Measurements from ENCODE around the gene SLC2A11. TPM values are rescaled to one million over a fixed set of nuclear protein-coding genes. Genes with fewer than 3 reads are reported as not detected.
A peak's percentile ranks its signal among the peaks of the same experiment; 100 is the strongest.

Gene SLC2A11
- total RNA-seq, 4 donors from 2014 or later, result 8.3 to 16.0 (median 14.8) TPM

DNA sequence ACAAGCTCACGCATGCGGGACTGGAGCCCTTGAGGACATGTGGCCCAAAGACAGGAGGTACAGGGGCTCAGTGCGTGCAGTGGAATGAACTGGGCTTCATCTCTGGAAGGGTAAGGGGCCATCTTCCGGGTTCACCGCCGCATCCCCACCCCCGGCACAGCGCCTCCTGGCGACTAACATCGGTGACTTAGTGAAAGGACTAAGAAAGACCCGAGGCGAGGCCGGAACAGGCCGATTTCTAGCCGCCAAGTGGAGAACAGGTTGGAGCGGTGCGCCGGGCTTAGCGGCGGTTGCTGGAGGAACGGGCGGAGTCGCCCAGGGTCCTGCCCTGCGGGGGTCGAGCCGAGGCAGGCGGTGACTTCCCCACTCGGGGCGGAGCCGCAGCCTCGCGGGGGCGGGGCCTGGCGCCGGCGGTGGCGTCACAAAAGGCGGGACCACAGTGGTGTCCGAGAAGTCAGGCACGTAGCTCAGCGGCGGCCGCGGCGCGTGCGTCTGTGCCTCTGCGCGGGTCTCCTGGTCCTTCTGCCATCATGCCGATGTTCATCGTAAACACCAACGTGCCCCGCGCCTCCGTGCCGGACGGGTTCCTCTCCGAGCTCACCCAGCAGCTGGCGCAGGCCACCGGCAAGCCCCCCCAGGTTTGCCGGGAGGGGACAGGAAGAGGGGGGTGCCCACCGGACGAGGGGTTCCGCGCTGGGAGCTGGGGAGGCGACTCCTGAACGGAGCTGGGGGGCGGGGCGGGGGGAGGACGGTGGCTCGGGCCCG, 36.5 kb downstream of the SLC2A11 start, which contains the start of gene MIF:
TSS of gene MIF (plus strand) at position 439 of the 765 bp plus-strand sequence. CDS start at position 531, 92 bp downstream.
- H3K36me3 ChIP-seq, result peaks cover 0 to 20% (median 0%) of the 10 kb centered on the region in 3 donors
- peak within 1 kb of the TSS; percentile 93 to 97 (median 97) for H3K27ac ChIP-seq
- peak; percentile 93 to 98 (median 98) for DNase-seq
- H3K9me3 ChIP-seq, result no peaks in the 10 kb centered on the region
- peak; percentile 74 to 92 for TF ChIP-seq POLR2A (IDR thresholded peaks at IDR 0.05)
- TF ChIP-seq, protein P1, sequence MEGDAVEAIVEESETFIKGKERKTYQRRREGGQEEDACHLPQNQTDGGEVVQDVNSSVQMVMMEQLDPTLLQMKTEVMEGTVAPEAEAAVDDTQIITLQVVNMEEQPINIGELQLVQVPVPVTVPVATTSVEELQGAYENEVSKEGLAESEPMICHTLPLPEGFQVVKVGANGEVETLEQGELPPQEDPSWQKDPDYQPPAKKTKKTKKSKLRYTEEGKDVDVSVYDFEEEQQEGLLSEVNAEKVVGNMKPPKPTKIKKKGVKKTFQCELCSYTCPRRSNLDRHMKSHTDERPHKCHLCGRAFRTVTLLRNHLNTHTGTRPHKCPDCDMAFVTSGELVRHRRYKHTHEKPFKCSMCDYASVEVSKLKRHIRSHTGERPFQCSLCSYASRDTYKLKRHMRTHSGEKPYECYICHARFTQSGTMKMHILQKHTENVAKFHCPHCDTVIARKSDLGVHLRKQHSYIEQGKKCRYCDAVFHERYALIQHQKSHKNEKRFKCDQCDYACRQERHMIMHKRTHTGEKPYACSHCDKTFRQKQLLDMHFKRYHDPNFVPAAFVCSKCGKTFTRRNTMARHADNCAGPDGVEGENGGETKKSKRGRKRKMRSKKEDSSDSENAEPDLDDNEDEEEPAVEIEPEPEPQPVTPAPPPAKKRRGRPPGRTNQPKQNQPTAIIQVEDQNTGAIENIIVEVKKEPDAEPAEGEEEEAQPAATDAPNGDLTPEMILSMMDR (IDR thresholded peaks at IDR 0.05), result peak; percentile 63 to 95 (median 89)
- H3K4me3 ChIP-seq, result peak within 1 kb of the TSS; percentile 63 to 88 (median 76)
- peaks cover 4 to 17% (median 6%) of the 10 kb centered on the region in 4 donors for H3K4me1 ChIP-seq
- H3K27me3 ChIP-seq, result no peaks in the 10 kb centered on the region

DNA sequence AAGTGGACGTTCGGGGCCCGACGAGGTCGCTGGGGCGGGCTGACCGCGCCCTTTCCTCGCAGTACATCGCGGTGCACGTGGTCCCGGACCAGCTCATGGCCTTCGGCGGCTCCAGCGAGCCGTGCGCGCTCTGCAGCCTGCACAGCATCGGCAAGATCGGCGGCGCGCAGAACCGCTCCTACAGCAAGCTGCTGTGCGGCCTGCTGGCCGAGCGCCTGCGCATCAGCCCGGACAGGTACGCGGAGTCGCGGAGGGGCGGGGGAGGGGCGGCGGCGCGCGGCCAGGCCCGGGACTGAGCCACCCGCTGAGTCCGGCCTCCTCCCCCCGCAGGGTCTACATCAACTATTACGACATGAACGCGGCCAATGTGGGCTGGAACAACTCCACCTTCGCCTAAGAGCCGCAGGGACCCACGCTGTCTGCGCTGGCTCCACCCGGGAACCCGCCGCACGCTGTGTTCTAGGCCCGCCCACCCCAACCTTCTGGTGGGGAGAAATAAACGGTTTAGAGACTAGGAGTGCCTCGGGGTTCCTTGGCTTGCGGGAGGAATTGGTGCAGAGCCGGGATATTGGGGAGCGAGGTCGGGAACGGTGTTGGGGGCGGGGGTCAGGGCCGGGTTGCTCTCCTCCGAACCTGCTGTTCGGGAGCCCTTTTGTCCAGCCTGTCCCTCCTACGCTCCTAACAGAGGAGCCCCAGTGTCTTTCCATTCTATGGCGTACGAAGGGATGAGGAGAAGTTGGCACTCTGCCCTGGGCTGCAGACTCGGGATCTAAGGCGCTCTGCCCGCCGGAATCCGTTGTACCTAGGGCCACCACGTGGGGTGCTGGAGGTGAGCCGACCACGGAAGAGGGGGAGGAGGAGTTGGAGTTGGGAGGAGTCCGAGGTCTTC, 37.3 kb downstream of the SLC2A11 start:
- peaks cover 4 to 17% (median 6%) of the 10 kb centered on the region in 4 donors for H3K4me1 ChIP-seq
- no peak for TF ChIP-seq POLR2A (IDR thresholded peaks at IDR 0.05)
- TF ChIP-seq, protein P1 (IDR thresholded peaks at IDR 0.05), result peak in 4 of 6 experiments; percentile 31 to 53 (median 47)
- H3K9me3 ChIP-seq, result no peaks in the 10 kb centered on the region
- peak; percentile 73 to 89 (median 84) for DNase-seq
- no peaks in the 10 kb centered on the region for H3K27me3 ChIP-seq
- peaks cover 0 to 20% (median 0%) of the 10 kb centered on the region in 3 donors for H3K36me3 ChIP-seq
- H3K4me3 ChIP-seq, result peak overlapping the region; percentile 63 to 88 (median 76)
- peak overlapping the region; percentile 93 to 97 (median 97) for H3K27ac ChIP-seq

DNA sequence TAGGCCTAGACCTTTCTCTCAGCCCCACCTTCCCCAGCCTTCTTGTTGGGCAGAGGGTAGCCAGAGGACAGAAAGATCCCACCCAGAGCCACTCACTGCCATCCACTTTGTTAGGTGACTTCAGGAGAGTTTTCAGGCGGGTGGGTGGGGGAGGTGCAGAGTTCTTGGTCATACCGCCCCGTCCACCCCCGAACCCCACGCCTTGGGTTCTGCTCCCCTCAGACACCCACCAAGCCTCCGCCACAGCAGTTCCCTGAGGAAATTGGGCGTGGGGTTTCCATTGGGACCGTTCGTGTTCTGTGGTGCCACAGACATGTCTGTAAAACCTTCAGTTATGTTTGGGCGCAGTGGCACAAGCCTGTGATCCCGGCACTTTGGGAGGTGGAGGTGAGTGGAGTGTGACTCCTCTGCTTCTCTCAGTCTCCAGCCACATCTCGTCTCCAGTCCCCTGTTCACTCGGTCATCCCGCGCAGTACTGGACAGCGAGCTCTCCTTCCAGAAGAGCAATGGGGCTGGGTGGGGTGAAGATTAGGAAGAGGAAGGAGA, 38.0 kb downstream of the SLC2A11 start:
- peak overlapping the region; percentile 93 to 97 (median 97) for H3K27ac ChIP-seq
- H3K4me1 ChIP-seq, result peaks cover 4 to 17% (median 6%) of the 10 kb centered on the region in 4 donors
- TF ChIP-seq, protein P1 (IDR thresholded peaks at IDR 0.05), result no peak
- no peaks in the 10 kb centered on the region for H3K27me3 ChIP-seq
- H3K9me3 ChIP-seq, result no peaks in the 10 kb centered on the region
- no peak for DNase-seq
- H3K36me3 ChIP-seq, result peaks cover 0 to 20% (median 0%) of the 10 kb centered on the region in 3 donors
- peak overlapping the region; percentile 63 to 88 (median 76) for H3K4me3 ChIP-seq

DNA sequence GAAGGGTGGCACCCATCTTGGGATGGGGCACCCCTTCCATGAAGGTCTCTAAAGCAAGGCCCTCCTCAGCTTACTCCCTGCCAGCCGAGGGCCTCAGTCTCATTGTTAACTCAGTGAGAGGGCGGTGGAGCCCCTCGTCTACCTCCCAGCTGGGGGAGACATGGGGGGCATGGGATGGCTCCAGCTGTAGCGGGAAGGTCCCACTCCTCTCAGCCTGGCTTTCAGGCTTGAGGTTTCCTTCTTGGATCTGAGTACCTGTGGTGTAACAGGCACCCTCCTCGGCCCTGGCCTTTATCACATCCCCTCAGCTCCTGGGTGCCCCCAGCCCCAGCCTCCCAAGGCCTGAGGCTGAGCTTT, 38.5 kb downstream of the SLC2A11 start:
- Histone ChIP-seq H3K4me3 (no peak overlapping the region), H3K27ac (no peak overlapping the region), H3K36me3 (peaks cover 0 to 20% (median 0%) of the 10 kb centered on the region in 3 donors), H3K27me3 (no peaks in the 10 kb centered on the region), H3K4me1 (peaks cover 4 to 17% (median 6%) of the 10 kb centered on the region in 4 donors), H3K9me3 (no peaks in the 10 kb centered on the region)
- no peak for DNase-seq
- TF ChIP-seq POLR2A (IDR thresholded peaks at IDR 0.05), result no peak
- TF ChIP-seq, protein P1 (IDR thresholded peaks at IDR 0.05), result no peak

DNA sequence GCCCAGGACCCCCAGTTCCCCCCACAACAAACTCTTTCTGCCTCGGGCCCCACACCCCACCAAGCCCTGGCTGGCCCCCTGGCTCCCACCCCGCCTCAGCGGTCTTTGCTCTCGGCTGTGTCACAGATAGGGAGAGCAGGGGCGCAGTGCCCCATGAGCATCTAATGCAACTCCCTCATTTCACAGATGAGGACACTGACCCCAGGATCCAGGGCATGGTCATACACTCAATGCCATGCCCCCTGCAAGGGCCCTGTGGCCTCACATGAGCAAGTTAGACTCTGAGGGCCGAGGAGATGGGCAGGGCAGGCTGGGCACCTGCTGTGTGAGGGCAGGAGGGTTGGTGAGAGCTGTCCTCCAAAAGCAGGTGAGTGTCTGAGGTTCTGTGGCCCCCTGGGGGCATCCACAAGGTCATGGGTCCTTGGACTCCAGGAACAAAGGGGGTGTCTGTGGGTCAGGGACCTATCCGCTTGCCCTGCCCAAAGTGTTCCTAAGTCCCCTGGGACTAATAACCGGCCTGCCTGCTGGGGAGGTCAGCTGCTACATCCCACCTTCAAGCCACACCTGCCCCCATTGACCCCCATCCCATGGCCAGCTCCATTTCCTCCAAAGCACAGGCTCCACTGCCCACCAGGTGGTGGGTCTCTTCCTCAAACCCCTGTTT, 39.0 kb downstream of the SLC2A11 start:
- H3K4me1 ChIP-seq, result peaks cover 4 to 17% (median 6%) of the 10 kb centered on the region in 4 donors
- no peak overlapping the region for H3K4me3 ChIP-seq
- H3K27me3 ChIP-seq, result no peaks in the 10 kb centered on the region
- H3K27ac ChIP-seq, result no peak overlapping the region
- DNase-seq, result no peak
- peaks cover 0 to 20% (median 0%) of the 10 kb centered on the region in 3 donors for H3K36me3 ChIP-seq
- TF ChIP-seq, protein P1 (IDR thresholded peaks at IDR 0.05), result no peak
- no peak for TF ChIP-seq POLR2A (IDR thresholded peaks at IDR 0.05)
- no peaks in the 10 kb centered on the region for H3K9me3 ChIP-seq
